HCT116 (cell line): ENCODE data around the gene ARFGAP3.

ENCODE experiments used
- EZH2 ChIP-seq: fragments of 200-600 bp; sonication (generic); IDR thresholded peaks from 2 replicates; pipeline ENCODE4 v1.6.1; 2017; ENCODE audit warnings: antibody characterized with exemption, mixed run types
- EZH2phosphoT487 ChIP-seq: fragments of 200-600 bp; IDR thresholded peaks from 2 replicates; pipeline ENCODE4 v1.6.1; 2018; ENCODE audit warnings: antibody characterized with exemption, borderline replicate concordance
- POLR2AphosphoS5 ChIP-seq: IDR thresholded peaks from 2 replicates; pipeline ENCODE4 v1.6.1; 2011; ENCODE audit warnings: mild to moderate bottlenecking, low read depth, low read length, moderate library complexity
- SIN3A ChIP-seq: IDR thresholded peaks from 2 replicates; pipeline ENCODE4 v1.6.1; 2012; ENCODE audit warnings: low read depth
- SRF ChIP-seq: IDR thresholded peaks from 2 replicates; pipeline ENCODE4 v1.6.1; 2012; ENCODE audit warnings: low read depth
- YY1 ChIP-seq: IDR thresholded peaks from 2 replicates; pipeline ENCODE4 v1.6.1; 2011; ENCODE audit warnings: low read length, low read depth, moderate library complexity, mild to moderate bottlenecking; ENCODE audit not compliant: insufficient replicate concordance; ENCODE audit errors: extremely low read depth
- TF ChIP-seq, protein P1 (sequence below): IDR thresholded peaks from 2 replicates; pipeline ENCODE4 v1.6.1; 2012; ENCODE audit warnings: low read depth
- TF ChIP-seq, protein P2 (sequence below), 3 experiments: fragments of 200-600 bp in 1 of 3; sonication (generic) in 1 of 3; IDR thresholded peaks in 2 of 3; conservative IDR thresholded peaks in 1 of 3; 2 replicates each; pipeline ENCODE4 v1.5.1; 2012 to 2017; ENCODE audit warnings: low read depth in 2 of 3, low read length in 2 of 3, antibody characterized with exemption in 1 of 3, borderline replicate concordance in 1 of 3, control low read depth in 1 of 3, mild to moderate bottlenecking in 1 of 3, mixed read lengths in 1 of 3, mixed run types in 1 of 3, moderate library complexity in 1 of 3; ENCODE audit not compliant: insufficient read depth in 1 of 3

DNA sequence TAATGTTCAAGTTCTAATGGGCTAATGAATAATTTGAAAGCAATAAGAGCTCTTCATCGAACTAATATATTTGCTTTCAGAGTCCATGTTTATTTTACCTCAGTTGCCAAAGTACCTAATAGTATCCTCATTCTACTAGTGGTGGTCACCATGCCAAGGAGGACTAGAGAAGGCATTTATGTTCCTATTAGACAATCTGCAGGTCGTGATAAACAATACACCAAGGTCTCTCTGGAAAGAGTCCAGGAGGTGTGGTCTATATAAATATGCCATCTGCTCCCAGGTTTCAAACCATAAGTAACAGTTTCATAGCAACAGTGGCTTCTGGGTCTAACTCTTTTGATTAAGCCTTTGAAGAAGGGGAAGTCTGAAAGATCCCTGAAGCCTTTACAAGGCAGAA is 42.9 kb downstream of the ARFGAP3 start:
- TF ChIP-seq, protein P1, sequence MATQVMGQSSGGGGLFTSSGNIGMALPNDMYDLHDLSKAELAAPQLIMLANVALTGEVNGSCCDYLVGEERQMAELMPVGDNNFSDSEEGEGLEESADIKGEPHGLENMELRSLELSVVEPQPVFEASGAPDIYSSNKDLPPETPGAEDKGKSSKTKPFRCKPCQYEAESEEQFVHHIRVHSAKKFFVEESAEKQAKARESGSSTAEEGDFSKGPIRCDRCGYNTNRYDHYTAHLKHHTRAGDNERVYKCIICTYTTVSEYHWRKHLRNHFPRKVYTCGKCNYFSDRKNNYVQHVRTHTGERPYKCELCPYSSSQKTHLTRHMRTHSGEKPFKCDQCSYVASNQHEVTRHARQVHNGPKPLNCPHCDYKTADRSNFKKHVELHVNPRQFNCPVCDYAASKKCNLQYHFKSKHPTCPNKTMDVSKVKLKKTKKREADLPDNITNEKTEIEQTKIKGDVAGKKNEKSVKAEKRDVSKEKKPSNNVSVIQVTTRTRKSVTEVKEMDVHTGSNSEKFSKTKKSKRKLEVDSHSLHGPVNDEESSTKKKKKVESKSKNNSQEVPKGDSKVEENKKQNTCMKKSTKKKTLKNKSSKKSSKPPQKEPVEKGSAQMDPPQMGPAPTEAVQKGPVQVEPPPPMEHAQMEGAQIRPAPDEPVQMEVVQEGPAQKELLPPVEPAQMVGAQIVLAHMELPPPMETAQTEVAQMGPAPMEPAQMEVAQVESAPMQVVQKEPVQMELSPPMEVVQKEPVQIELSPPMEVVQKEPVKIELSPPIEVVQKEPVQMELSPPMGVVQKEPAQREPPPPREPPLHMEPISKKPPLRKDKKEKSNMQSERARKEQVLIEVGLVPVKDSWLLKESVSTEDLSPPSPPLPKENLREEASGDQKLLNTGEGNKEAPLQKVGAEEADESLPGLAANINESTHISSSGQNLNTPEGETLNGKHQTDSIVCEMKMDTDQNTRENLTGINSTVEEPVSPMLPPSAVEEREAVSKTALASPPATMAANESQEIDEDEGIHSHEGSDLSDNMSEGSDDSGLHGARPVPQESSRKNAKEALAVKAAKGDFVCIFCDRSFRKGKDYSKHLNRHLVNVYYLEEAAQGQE: no peak
- no peak for TF ChIP-seq YY1
- TF ChIP-seq, protein P2, sequence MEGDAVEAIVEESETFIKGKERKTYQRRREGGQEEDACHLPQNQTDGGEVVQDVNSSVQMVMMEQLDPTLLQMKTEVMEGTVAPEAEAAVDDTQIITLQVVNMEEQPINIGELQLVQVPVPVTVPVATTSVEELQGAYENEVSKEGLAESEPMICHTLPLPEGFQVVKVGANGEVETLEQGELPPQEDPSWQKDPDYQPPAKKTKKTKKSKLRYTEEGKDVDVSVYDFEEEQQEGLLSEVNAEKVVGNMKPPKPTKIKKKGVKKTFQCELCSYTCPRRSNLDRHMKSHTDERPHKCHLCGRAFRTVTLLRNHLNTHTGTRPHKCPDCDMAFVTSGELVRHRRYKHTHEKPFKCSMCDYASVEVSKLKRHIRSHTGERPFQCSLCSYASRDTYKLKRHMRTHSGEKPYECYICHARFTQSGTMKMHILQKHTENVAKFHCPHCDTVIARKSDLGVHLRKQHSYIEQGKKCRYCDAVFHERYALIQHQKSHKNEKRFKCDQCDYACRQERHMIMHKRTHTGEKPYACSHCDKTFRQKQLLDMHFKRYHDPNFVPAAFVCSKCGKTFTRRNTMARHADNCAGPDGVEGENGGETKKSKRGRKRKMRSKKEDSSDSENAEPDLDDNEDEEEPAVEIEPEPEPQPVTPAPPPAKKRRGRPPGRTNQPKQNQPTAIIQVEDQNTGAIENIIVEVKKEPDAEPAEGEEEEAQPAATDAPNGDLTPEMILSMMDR (IDR thresholded peaks at IDR 0.05 in 2 of 3, conservative IDR thresholded peaks at IDR 0.05 in 1 of 3; ENCODE audit: borderline replicate concordance in 1 of 3, insufficient read depth in 1 of 3, low read depth in 2 of 3, low read length in 2 of 3): no peak
- no peak for TF ChIP-seq POLR2AphosphoS5
- no peak for TF ChIP-seq SIN3A
- TF ChIP-seq EZH2: no peak
- TF ChIP-seq EZH2phosphoT487: no peak
- no peak for TF ChIP-seq SRF
